Large intestine (tissue), 3 donors: ENCODE results near the gene VENTX. TPM values are rescaled to one million over a fixed set of nuclear protein-coding genes. Genes with fewer than 3 reads are reported as not detected.
"Not testable (repeated sequence)": the region's sequence is repeated elsewhere in the genome, so short reads cannot be mapped to it uniquely, and the experiment has no call there.

Experiments
- DNase-seq, 2 donors: peaks; one replicate each; pipeline versions ENCODE4 v3.0.0 to v3.0.0-alpha.2; 2013
- H3K27ac ChIP-seq: one replicate; pipeline ENCODE4 v1.5.1; 2013; ENCODE audit warnings: low read length
- H3K27me3 ChIP-seq: 2 replicates; pipeline ENCODE4 v1.6.1; 2013; ENCODE audit warnings: low read length; ENCODE audit not compliant: control insufficient read depth, insufficient read depth
- H3K36me3 ChIP-seq: 2 replicates; pipeline ENCODE4 v1.6.1; 2013; ENCODE audit warnings: low read length; ENCODE audit not compliant: control insufficient read depth, insufficient read depth
- H3K4me1 ChIP-seq: one replicate; pipeline ENCODE4 v1.6.1; 2013; ENCODE audit warnings: low read length; ENCODE audit not compliant: control insufficient read depth, insufficient read depth
- H3K4me3 ChIP-seq: one replicate; pipeline ENCODE4 v1.5.1; 2013; ENCODE audit warnings: low read length
- H3K9me3 ChIP-seq: one replicate; pipeline ENCODE4 v1.6.1; 2013; ENCODE audit warnings: mild to moderate bottlenecking, low read depth, low read length, moderate library complexity; ENCODE audit not compliant: control insufficient read depth
- WGBS: methylation state at CpG from one replicate; pipeline ENCODE4 v1.1.5; 2013; ENCODE audit warnings: low lambda C conversion rate; ENCODE audit not compliant: insufficient coverage; 5-methylcytosine and 5-hydroxymethylcytosine counted together
- polyA plus RNA-seq: library from polyadenylated mRNA; unstranded; fragments of 120-200 nt; gene quantifications from one replicate; pipeline ENCODE4 v1.2.1, GENCODE V29; 2013

Gene VENTX
- polyA plus RNA-seq, 1 donor, result 0.22 TPM

DNA sequence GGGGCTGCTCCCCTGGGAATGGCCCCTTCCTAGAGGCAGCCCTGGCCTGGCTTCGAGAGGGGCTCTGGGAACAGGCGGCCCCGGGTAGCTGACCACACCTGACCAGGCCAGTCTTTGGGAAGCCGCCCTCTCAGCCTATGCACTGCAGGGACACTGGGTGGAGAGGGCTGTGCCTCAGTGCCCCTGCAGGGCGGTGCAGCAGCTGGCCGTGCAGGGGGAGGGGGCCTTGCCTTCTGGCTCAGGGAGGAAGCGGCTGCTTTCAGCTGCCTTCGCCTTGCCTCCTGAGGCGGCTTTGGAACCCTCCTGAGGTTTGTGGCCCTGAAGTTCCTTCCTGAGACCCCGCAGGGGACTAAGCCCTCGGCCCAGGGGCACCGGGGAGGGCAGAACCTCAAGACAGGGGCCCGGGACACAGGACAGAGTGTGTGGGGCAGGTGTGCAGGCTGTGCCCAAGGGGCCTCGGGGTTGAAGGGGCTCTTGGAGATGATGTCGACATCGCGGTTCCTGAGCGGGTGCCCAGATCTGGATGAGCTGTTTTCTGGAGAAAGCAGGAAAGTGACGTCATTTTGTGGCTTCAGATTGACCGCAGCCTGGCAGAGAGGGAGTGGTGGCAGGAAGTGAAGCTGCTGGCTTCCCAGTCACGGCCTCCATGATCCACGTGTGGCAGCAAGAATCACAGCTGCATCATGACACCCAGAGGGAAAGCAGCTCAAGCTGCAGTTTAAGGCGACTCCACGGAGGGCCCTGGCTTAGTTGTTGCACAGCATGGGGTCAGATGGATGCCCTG is 21.4 kb downstream of the VENTX start:
- Histone ChIP-seq H3K4me1 (peaks cover 24% of the 10 kb centered on the region), H3K27ac (no peak overlapping the region), H3K27me3 (peaks cover 3% of the 10 kb centered on the region), H3K4me3 (no peak overlapping the region), H3K9me3 (no peaks in the 10 kb centered on the region), H3K36me3 (no peaks in the 10 kb centered on the region)
- DNase-seq, result no peak
- WGBS, result no CpG with 5 or more reads among the region's 24 CpGs

DNA sequence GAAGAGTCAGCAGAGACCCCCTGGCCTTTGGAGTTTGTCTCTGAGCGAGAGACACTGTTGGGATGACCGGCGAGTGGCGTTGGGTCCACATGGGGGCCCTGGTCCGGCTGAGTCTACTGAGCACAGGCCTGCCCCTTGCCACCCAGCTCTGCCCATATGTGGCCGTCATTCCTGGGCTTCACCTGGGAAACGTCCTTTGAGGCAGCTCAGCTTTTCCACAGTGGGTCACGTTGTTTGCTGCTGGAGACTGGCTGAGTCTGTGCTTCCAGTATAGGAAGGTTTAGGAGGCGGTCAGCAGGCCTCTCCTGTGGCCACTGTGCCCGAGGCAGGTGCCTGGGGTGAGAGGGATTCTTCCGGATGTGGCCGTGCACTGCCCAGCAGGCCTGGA is 21.9 kb downstream of the VENTX start:
- no peaks in the 10 kb centered on the region for H3K9me3 ChIP-seq
- DNase-seq, result no peak
- H3K27ac ChIP-seq, result no peak overlapping the region
- no peak overlapping the region for H3K4me3 ChIP-seq
- no CpG with 5 or more reads among the region's 12 CpGs for WGBS
- no peaks in the 10 kb centered on the region for H3K36me3 ChIP-seq
- peaks cover 3% of the 10 kb centered on the region for H3K27me3 ChIP-seq
- H3K4me1 ChIP-seq, result peaks cover 24% of the 10 kb centered on the region

- DNase-seq, result peak; percentile 52 to 78
Observed at GRCh38 chr10:133260895-133261725, 23.5 kb downstream of the VENTX start.

GRCh38 chr10:133261726-133262325 is 24.2 kb downstream of the VENTX start:
- Histone ChIP-seq H3K4me3 (peak overlapping the region; percentile 58), H3K4me1 (peaks cover 24% of the 10 kb centered on the region), H3K27ac (peak overlapping the region; percentile 44), H3K27me3 (peaks cover 3% of the 10 kb centered on the region), H3K36me3 (no peaks in the 10 kb centered on the region), H3K9me3 (no peaks in the 10 kb centered on the region)
- peak; percentile 57 to 77 for DNase-seq
- no CpG with 5 or more reads among the region's 79 CpGs for WGBS

More at GRCh38 chr10:133260895-133261725, 23.5 kb downstream of the VENTX start:
- H3K27ac ChIP-seq, result peak overlapping the region; percentile 44
- H3K9me3 ChIP-seq, result no peaks in the 10 kb centered on the region
- peaks cover 3% of the 10 kb centered on the region for H3K27me3 ChIP-seq
- H3K4me1 ChIP-seq, result peaks cover 24% of the 10 kb centered on the region
- H3K4me3 ChIP-seq, result peak overlapping the region; percentile 58
- no peaks in the 10 kb centered on the region for H3K36me3 ChIP-seq
- WGBS, result no CpG with 5 or more reads among the region's 50 CpGs

DNA sequence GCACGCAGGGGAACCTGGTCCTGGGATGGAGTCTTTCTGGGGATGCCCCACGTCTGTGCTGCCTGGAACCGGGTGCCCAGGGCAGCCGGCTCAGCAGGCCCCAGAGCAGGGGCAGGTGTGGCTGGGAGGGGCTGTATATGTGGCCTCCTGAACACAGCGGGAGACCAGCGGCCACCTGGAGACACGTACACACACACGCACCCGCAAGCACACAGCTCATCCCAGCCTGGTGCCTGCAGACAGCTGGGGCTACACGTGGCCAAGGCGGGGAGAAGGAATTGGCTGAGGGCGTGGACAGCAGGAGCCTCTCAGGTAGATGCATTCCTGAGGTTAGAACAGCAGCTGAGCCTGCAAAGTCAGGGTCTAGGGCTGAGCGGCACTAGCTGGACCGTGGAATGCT is 25.0 kb downstream of the VENTX start:
- H3K36me3 ChIP-seq, result no peaks in the 10 kb centered on the region
- H3K9me3 ChIP-seq, result no peaks in the 10 kb centered on the region
- peaks cover 17% of the 10 kb centered on the region for H3K4me1 ChIP-seq
- H3K27me3 ChIP-seq, result peaks cover 3% of the 10 kb centered on the region
- DNase-seq, result peak in 1 of 2 donors; percentile 50
- no peak overlapping the region for H3K27ac ChIP-seq
- WGBS, result no CpG with 5 or more reads among the region's 14 CpGs
- H3K4me3 ChIP-seq, result no peak overlapping the region

GRCh38 chr10:133263674-133264073 is 26.0 kb downstream of the VENTX start:
- no peak overlapping the region for H3K4me3 ChIP-seq
- no peak overlapping the region for H3K27ac ChIP-seq
- peaks cover 11% of the 10 kb centered on the region for H3K4me1 ChIP-seq
- no peaks in the 10 kb centered on the region for H3K9me3 ChIP-seq
- no peaks in the 10 kb centered on the region for H3K36me3 ChIP-seq
- no CpG with 5 or more reads among the region's 10 CpGs for WGBS
- DNase-seq, result no peak
- peaks cover 3% of the 10 kb centered on the region for H3K27me3 ChIP-seq

DNA sequence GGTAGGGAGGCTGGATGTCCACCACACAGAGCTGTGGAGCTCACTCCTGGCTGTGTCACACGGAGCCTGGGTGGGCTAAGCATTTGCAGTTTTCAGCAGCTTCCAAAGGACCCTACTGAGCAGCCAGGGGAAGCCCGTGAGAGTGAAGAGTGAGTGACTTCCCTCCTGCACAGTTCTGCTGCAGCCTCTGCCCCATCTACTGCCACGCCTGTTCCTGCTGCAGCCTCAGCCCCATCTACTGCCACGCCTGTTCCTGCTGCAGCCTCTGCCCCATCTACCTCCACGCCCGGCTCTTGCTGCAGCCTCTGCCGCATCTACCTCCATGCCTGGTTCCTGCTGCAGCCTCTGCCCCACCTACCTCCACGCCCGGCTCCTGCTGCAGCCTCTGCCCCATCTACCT is 26.8 kb downstream of the VENTX start:
- Histone ChIP-seq H3K9me3 (no peaks in the 10 kb centered on the region), H3K27me3 (peaks cover 3% of the 10 kb centered on the region), H3K27ac (no peak overlapping the region), H3K36me3 (no peaks in the 10 kb centered on the region), H3K4me3 (no peak overlapping the region), H3K4me1 (peaks cover 11% of the 10 kb centered on the region)
- DNase-seq, result no peak
- WGBS, result no CpG with 5 or more reads among the region's 9 CpGs

DNA sequence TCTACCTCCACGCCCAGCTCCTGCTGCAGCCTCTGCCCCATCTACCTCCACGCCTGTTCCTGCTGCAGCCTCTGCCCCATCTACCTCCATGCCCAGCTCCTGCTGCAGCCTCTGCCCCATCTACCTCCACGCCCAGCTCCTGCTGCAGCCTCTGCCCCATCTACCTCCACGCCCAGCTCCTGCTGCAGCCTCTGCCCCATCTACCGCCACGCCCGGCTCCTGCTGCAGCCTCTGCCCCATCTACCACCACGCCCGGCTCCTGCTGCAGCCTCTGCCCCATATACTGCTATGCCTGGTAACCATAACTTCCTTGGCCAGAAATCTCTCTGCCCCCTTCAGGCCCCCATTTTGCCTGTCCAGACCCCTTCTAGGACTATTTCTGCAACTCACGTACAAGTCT is 27.4 kb downstream of the VENTX start:
- peaks cover 11% of the 10 kb centered on the region for H3K4me1 ChIP-seq
- DNase-seq, result not testable (repeated sequence)
- no CpG with 5 or more reads among the region's 10 CpGs for WGBS

GRCh38 chr10:133266056-133266795 is 28.6 kb downstream of the VENTX start:
- Histone ChIP-seq H3K36me3 (no peaks in the 10 kb centered on the region), H3K27ac (no peak overlapping the region), H3K27me3 (peaks cover 3% of the 10 kb centered on the region)

More for the DNA sequence above, 27.4 kb downstream of the VENTX start:
- not testable (repeated sequence) for H3K36me3 ChIP-seq, H3K9me3 ChIP-seq, H3K27me3 ChIP-seq, H3K27ac ChIP-seq, H3K4me3 ChIP-seq

GRCh38 chr10:133267293-133267692 is 29.6 kb downstream of the VENTX start:
- no peak overlapping the region for H3K27ac ChIP-seq
- no peaks in the 10 kb centered on the region for H3K9me3 ChIP-seq
- peaks cover 8% of the 10 kb centered on the region for H3K4me1 ChIP-seq
- peaks cover 3% of the 10 kb centered on the region for H3K27me3 ChIP-seq
- no peak overlapping the region for H3K4me3 ChIP-seq
- no peaks in the 10 kb centered on the region for H3K36me3 ChIP-seq
- WGBS, result no CpG with 5 or more reads among the region's 14 CpGs
- DNase-seq, result no peak

More at GRCh38 chr10:133266056-133266795, 28.6 kb downstream of the VENTX start:
- WGBS, result no CpG with 5 or more reads among the region's 21 CpGs
- peaks cover 11% of the 10 kb centered on the region for H3K4me1 ChIP-seq
- no peak for DNase-seq
- H3K4me3 ChIP-seq, result no peak overlapping the region
- H3K9me3 ChIP-seq, result no peaks in the 10 kb centered on the region
